GM12874 (cell line): Measurements from ENCODE around the gene PMM2.

ENCODE experiments used
- CTCF ChIP-seq: IDR thresholded peaks from 2 replicates; pipeline ENCODE4 v1.5.1; 2011; ENCODE audit warnings: low read depth, mild to moderate bottlenecking, control low read depth, low read length, moderate library complexity; ENCODE audit not compliant: insufficient read depth

Gene PMM2

GRCh38 chr16:8804313-8804712 is 6.7 kb downstream of the PMM2 start:
- no peak for TF ChIP-seq CTCF

GRCh38 chr16:8806272-8806983 is 8.8 kb downstream of the PMM2 start:
- no peak for TF ChIP-seq CTCF

- no peak for TF ChIP-seq CTCF
These were observed 9.6 kb downstream of the PMM2 start for GRCh38 chr16:8807189-8807588.

GRCh38 chr16:8808009-8808408 is 10.4 kb downstream of the PMM2 start:
- TF ChIP-seq CTCF: no peak

- TF ChIP-seq CTCF: no peak
These were observed 11.1 kb downstream of the PMM2 start for GRCh38 chr16:8808613-8809353.

- TF ChIP-seq CTCF: no peak
These were observed 14.7 kb downstream of the PMM2 start for GRCh38 chr16:8812162-8812843.

- no peak for TF ChIP-seq CTCF
These were observed 16.6 kb downstream of the PMM2 start for GRCh38 chr16:8814095-8814806.
